HG03521 (cell line): ENCODE measurements around the gene SFSWAP.

ENCODE experiments used
- ATAC-seq: cut with Tn5 transposase; IDR thresholded peaks from one replicate; pipeline ENCODE4 v1.9.1; 2021; ENCODE audit warnings: mild to moderate bottlenecking, moderate library complexity; ENCODE audit not compliant: unreplicated experiment

SFSWAP gene

GRCh38 chr12:131783915-131784541 lies 73.1 kb downstream of the SFSWAP start:
- no peak for ATAC-seq

- ATAC-seq = no peak
Measured at GRCh38 chr12:131784909-131785762, 74.2 kb downstream of the SFSWAP start.

- no peak for ATAC-seq
Measured at GRCh38 chr12:131785763-131786330, 75.0 kb downstream of the SFSWAP start.

GRCh38 chr12:131786331-131786730 lies 75.4 kb downstream of the SFSWAP start:
- no peak for ATAC-seq

- no peak for ATAC-seq
Measured at GRCh38 chr12:131787143-131787660, 76.3 kb downstream of the SFSWAP start.

GRCh38 chr12:131788070-131788469 lies 77.2 kb downstream of the SFSWAP start:
- no peak for ATAC-seq

- no peak for ATAC-seq
Measured at GRCh38 chr12:131789638-131790037, 78.7 kb downstream of the SFSWAP start.

GRCh38 chr12:131793243-131794022 lies 82.5 kb downstream of the SFSWAP start:
- no peak for ATAC-seq

GRCh38 chr12:131794061-131794460 lies 83.2 kb downstream of the SFSWAP start:
- no peak for ATAC-seq

- ATAC-seq = no peak
Measured at GRCh38 chr12:131794573-131794972, 83.7 kb downstream of the SFSWAP start.

GRCh38 chr12:131795064-131795463 lies 84.2 kb downstream of the SFSWAP start:
- no peak for ATAC-seq

- no peak for ATAC-seq
Measured at GRCh38 chr12:131795690-131796410, 85.0 kb downstream of the SFSWAP start.

- ATAC-seq = no peak
Measured at GRCh38 chr12:131796411-131796736, 85.5 kb downstream of the SFSWAP start.

GRCh38 chr12:131796754-131797587 lies 86.1 kb downstream of the SFSWAP start:
- no peak for ATAC-seq

GRCh38 chr12:131797588-131797934 lies 86.7 kb downstream of the SFSWAP start:
- no peak for ATAC-seq

- no peak for ATAC-seq
Measured at GRCh38 chr12:131799195-131799594, 88.3 kb downstream of the SFSWAP start.

GRCh38 chr12:131799828-131800593 lies 89.1 kb downstream of the SFSWAP start:
- no peak for ATAC-seq

- no peak for ATAC-seq
Measured at GRCh38 chr12:131800594-131801135, 89.8 kb downstream of the SFSWAP start.
